Memory B cell (primary cell): ENCODE results near the gene SLC25A26.

Source experiments
- ATAC-seq: fragments of 150-1000 bp; cut with Tn5 transposase; 2 replicates; pipeline ENCODE4 v1.10.0; 2021; ENCODE audit warnings: low read depth, mild to moderate bottlenecking, moderate library complexity
- DNase-seq, 2 donors: peaks; one replicate each; pipeline ENCODE4 v3.0.0; 2022; ENCODE audit warnings: low spot score in 2 of 2
- H3K27ac Mint-ChIP-seq: one replicate; pipeline ENCODE4 v1.8.0; 2022; ENCODE audit warnings: mild to moderate bottlenecking, moderate library complexity, mixed read lengths
- H3K27me3 Mint-ChIP-seq: one replicate; pipeline ENCODE4 v1.8.0; 2022; ENCODE audit warnings: mixed read lengths
- H3K36me3 Mint-ChIP-seq: one replicate; pipeline ENCODE4 v1.8.0; 2022; ENCODE audit warnings: mild to moderate bottlenecking, mixed read lengths
- H3K4me1 Mint-ChIP-seq: one replicate; pipeline ENCODE4 v1.8.0; 2022; ENCODE audit warnings: mixed read lengths
- H3K4me3 Mint-ChIP-seq: one replicate; pipeline ENCODE4 v1.8.0; 2022; ENCODE audit warnings: mild to moderate bottlenecking, moderate library complexity, mixed read lengths
- H3K9me3 Mint-ChIP-seq: one replicate; pipeline ENCODE4 v1.8.0; 2022; ENCODE audit warnings: mixed read lengths

SLC25A26 gene

GRCh38 chr3:66366747-66367146, 145.9 kb downstream of the SLC25A26 start:
- no peaks in the 10 kb centered on the region for H3K4me1 Mint-ChIP-seq
- no peaks in the 10 kb centered on the region for H3K27me3 Mint-ChIP-seq
- ATAC-seq = no peak
- H3K36me3 Mint-ChIP-seq = peaks cover 28% of the 10 kb centered on the region
- no peak for DNase-seq
- H3K9me3 Mint-ChIP-seq = no peaks in the 10 kb centered on the region
- no peak overlapping the region for H3K27ac Mint-ChIP-seq
- H3K4me3 Mint-ChIP-seq = no peak overlapping the region

- Mint-ChIP-seq H3K9me3 (no peaks in the 10 kb centered on the region), H3K36me3 (peaks cover 26% of the 10 kb centered on the region), H3K27ac (peak overlapping the region; percentile 29), H3K27me3 (no peaks in the 10 kb centered on the region), H3K4me1 (no peaks in the 10 kb centered on the region), H3K4me3 (no peak overlapping the region)
- ATAC-seq (no peak), DNase-seq (no peak)
Measured at GRCh38 chr3:66367979-66368378, 147.2 kb downstream of the SLC25A26 start.

GRCh38 chr3:66370179-66370578, 149.4 kb downstream of the SLC25A26 start:
- Mint-ChIP-seq H3K4me1 (no peaks in the 10 kb centered on the region), H3K27ac (peak overlapping the region; percentile 58), H3K36me3 (peaks cover 32% of the 10 kb centered on the region), H3K27me3 (no peaks in the 10 kb centered on the region), H3K9me3 (no peaks in the 10 kb centered on the region), H3K4me3 (no peak overlapping the region)
- ATAC-seq = no peak
- DNase-seq = no peak

- ATAC-seq = no peak
- Mint-ChIP-seq H3K4me1 (no peaks in the 10 kb centered on the region), H3K4me3 (no peak overlapping the region), H3K36me3 (peaks cover 41% of the 10 kb centered on the region), H3K9me3 (no peaks in the 10 kb centered on the region), H3K27ac (no peak overlapping the region), H3K27me3 (no peaks in the 10 kb centered on the region)
- no peak for DNase-seq
Measured at GRCh38 chr3:66371432-66371831, 150.6 kb downstream of the SLC25A26 start.

- no peaks in the 10 kb centered on the region for H3K27me3 Mint-ChIP-seq
- ATAC-seq = no peak
- no peaks in the 10 kb centered on the region for H3K4me1 Mint-ChIP-seq
- no peaks in the 10 kb centered on the region for H3K9me3 Mint-ChIP-seq
- peak overlapping the region; percentile 24 for H3K27ac Mint-ChIP-seq
- H3K36me3 Mint-ChIP-seq = peaks cover 47% of the 10 kb centered on the region
- DNase-seq = no peak
- no peak overlapping the region for H3K4me3 Mint-ChIP-seq
Measured at GRCh38 chr3:66372681-66373350, 152.0 kb downstream of the SLC25A26 start.

- Mint-ChIP-seq H3K36me3 (peaks cover 46% of the 10 kb centered on the region), H3K27me3 (no peaks in the 10 kb centered on the region), H3K27ac (peak overlapping the region; percentile 31), H3K9me3 (no peaks in the 10 kb centered on the region), H3K4me3 (no peak overlapping the region), H3K4me1 (no peaks in the 10 kb centered on the region)
- no peak for ATAC-seq
- no peak for DNase-seq
Measured at GRCh38 chr3:66376568-66376967, 155.8 kb downstream of the SLC25A26 start.

- no peak overlapping the region for H3K4me3 Mint-ChIP-seq
- no peaks in the 10 kb centered on the region for H3K9me3 Mint-ChIP-seq
- H3K27me3 Mint-ChIP-seq = no peaks in the 10 kb centered on the region
- H3K36me3 Mint-ChIP-seq = peaks cover 50% of the 10 kb centered on the region
- H3K27ac Mint-ChIP-seq = peak overlapping the region; percentile 39
- ATAC-seq (no peak), DNase-seq (no peak)
- H3K4me1 Mint-ChIP-seq = no peaks in the 10 kb centered on the region
Measured at GRCh38 chr3:66377800-66378199, 157.0 kb downstream of the SLC25A26 start.

GRCh38 chr3:66378256-66378655, 157.5 kb downstream of the SLC25A26 start:
- ATAC-seq = no peak
- H3K27ac Mint-ChIP-seq = peak overlapping the region; percentile 39
- H3K36me3 Mint-ChIP-seq = peaks cover 52% of the 10 kb centered on the region

GRCh38 chr3:66379565-66379964, 158.8 kb downstream of the SLC25A26 start:
- H3K27ac Mint-ChIP-seq = no peak overlapping the region

More at GRCh38 chr3:66378256-66378655, 157.5 kb downstream of the SLC25A26 start:
- DNase-seq = no peak
- H3K9me3 Mint-ChIP-seq = no peaks in the 10 kb centered on the region
- no peak overlapping the region for H3K4me3 Mint-ChIP-seq
- H3K4me1 Mint-ChIP-seq = no peaks in the 10 kb centered on the region
- H3K27me3 Mint-ChIP-seq = no peaks in the 10 kb centered on the region

GRCh38 chr3:66380200-66380932, 159.6 kb downstream of the SLC25A26 start:
- Mint-ChIP-seq H3K27me3 (no peaks in the 10 kb centered on the region), H3K4me1 (no peaks in the 10 kb centered on the region), H3K9me3 (no peaks in the 10 kb centered on the region), H3K36me3 (peaks cover 61% of the 10 kb centered on the region), H3K4me3 (no peak overlapping the region), H3K27ac (no peak overlapping the region)
- DNase-seq (no peak), ATAC-seq (no peak)

More at GRCh38 chr3:66379565-66379964, 158.8 kb downstream of the SLC25A26 start:
- Mint-ChIP-seq H3K4me3 (no peak overlapping the region), H3K27me3 (no peaks in the 10 kb centered on the region), H3K4me1 (no peaks in the 10 kb centered on the region), H3K36me3 (peaks cover 64% of the 10 kb centered on the region), H3K9me3 (no peaks in the 10 kb centered on the region)
- ATAC-seq (no peak), DNase-seq (no peak)

- Mint-ChIP-seq H3K27ac (no peak overlapping the region), H3K27me3 (no peaks in the 10 kb centered on the region), H3K4me3 (no peak overlapping the region), H3K4me1 (peaks cover 8% of the 10 kb centered on the region), H3K9me3 (no peaks in the 10 kb centered on the region), H3K36me3 (peaks cover 56% of the 10 kb centered on the region)
- DNase-seq (no peak), ATAC-seq (no peak)
Measured at GRCh38 chr3:66381626-66382025, 160.8 kb downstream of the SLC25A26 start.

GRCh38 chr3:66382142-66382541, 161.3 kb downstream of the SLC25A26 start:
- DNase-seq = no peak
- peaks cover 13% of the 10 kb centered on the region for H3K4me1 Mint-ChIP-seq
- H3K36me3 Mint-ChIP-seq = peaks cover 54% of the 10 kb centered on the region
- no peak overlapping the region for H3K4me3 Mint-ChIP-seq
- H3K27me3 Mint-ChIP-seq = no peaks in the 10 kb centered on the region
- H3K27ac Mint-ChIP-seq = no peak overlapping the region
- no peak for ATAC-seq
- H3K9me3 Mint-ChIP-seq = no peaks in the 10 kb centered on the region

GRCh38 chr3:66383023-66383422, 162.2 kb downstream of the SLC25A26 start:
- no peak for ATAC-seq
- DNase-seq = no peak
- Mint-ChIP-seq H3K27ac (peak overlapping the region; percentile 64), H3K27me3 (no peaks in the 10 kb centered on the region), H3K4me3 (no peak overlapping the region), H3K9me3 (peaks cover under 1% of the 10 kb centered on the region), H3K4me1 (peaks cover 16% of the 10 kb centered on the region), H3K36me3 (peaks cover 49% of the 10 kb centered on the region)

GRCh38 chr3:66383998-66384745, 163.4 kb downstream of the SLC25A26 start:
- peaks cover 49% of the 10 kb centered on the region for H3K36me3 Mint-ChIP-seq
- no peaks in the 10 kb centered on the region for H3K27me3 Mint-ChIP-seq
- H3K27ac Mint-ChIP-seq = peak overlapping the region; percentile 64
- peaks cover 3% of the 10 kb centered on the region for H3K9me3 Mint-ChIP-seq
- peaks cover 24% of the 10 kb centered on the region for H3K4me1 Mint-ChIP-seq
- ATAC-seq (no peak), DNase-seq (no peak)
- H3K4me3 Mint-ChIP-seq = no peak overlapping the region
